HEK293 (cell line): ENCODE results near the gene UGT1A9.

Experiments
- CTCF ChIA-PET: fragments of 350-600 bp; formaldehyde crosslinking; extraction: SDS; loops from one replicate; lab custom pipeline; 2021; ENCODE audit warnings: antibody characterized with exemption; lab: Yijun Ruan, JAX
- POLR2A ChIA-PET: fragments of 300-600 bp; formaldehyde crosslinking; extraction: SDS; loops from one replicate; lab custom pipeline; 2020; ENCODE audit warnings: antibody characterized with exemption, inconsistent platforms; lab: Yijun Ruan, JAX
- H3K27ac ChIP-seq: fragments of 200-500 bp; sonication (Bioruptor generic); 2 replicates; pipeline ENCODE4 v1.5.1; 2014; ENCODE audit warnings: low read depth, low read length, control low read depth, inconsistent platforms; ENCODE audit errors: extremely low read depth
- H3K36me3 ChIP-seq, 2 experiments: fragments of 200-500 bp in 1 of 2; sonication (Bioruptor generic) in 1 of 2; 1 replicate in 1 of 2; 2 replicates in 1 of 2; pipeline ENCODE4 v1.5.1; 2014 to 2017; ENCODE audit warnings: inconsistent platforms in 2 of 2, low read length in 2 of 2; ENCODE audit not compliant: control insufficient read depth in 2 of 2, insufficient read depth in 1 of 2
- H3K4me1 ChIP-seq: fragments of 200-500 bp; sonication (Bioruptor generic); 2 replicates; pipeline ENCODE4 v1.5.1; 2014; ENCODE audit warnings: mild to moderate bottlenecking, low read length, inconsistent platforms; ENCODE audit not compliant: control insufficient read depth, insufficient read depth
- H3K4me3 ChIP-seq: 2 replicates; pipeline ENCODE4 v1.5.1; 2011; ENCODE audit warnings: low read depth, mild to moderate bottlenecking, control low read depth, low read length, moderate library complexity
- H3K9me3 ChIP-seq: fragments of 200-500 bp; sonication (Bioruptor generic); 2 replicates; pipeline ENCODE4 v1.5.1; 2014; ENCODE audit warnings: low read depth, low read length, inconsistent platforms; ENCODE audit not compliant: control insufficient read depth, insufficient read depth
- HIC1 ChIP-seq: fragments of 450-650 bp; formaldehyde crosslinking; IDR thresholded peaks from 2 replicates; pipeline ENCODE4 v1.5.1; 2016; ENCODE audit warnings: missing biosample characterization, missing genetic modification characterization
- SCRT2 ChIP-seq: fragments of 450-650 bp; formaldehyde crosslinking; IDR thresholded peaks from 2 replicates; pipeline ENCODE4 v1.5.1; 2016; ENCODE audit warnings: missing biosample characterization, missing genetic modification characterization
- ZBTB20 ChIP-seq: fragments of 450-650 bp; formaldehyde crosslinking; IDR thresholded peaks from 2 replicates; pipeline ENCODE4 v1.5.1; 2016; ENCODE audit warnings: missing biosample characterization, missing genetic modification characterization
- ZBTB6 ChIP-seq: fragments of 450-650 bp; formaldehyde crosslinking; IDR thresholded peaks from 2 replicates; pipeline ENCODE4 v1.5.1; 2017; ENCODE audit warnings: missing biosample characterization, missing genetic modification characterization
- ZFHX2 ChIP-seq: fragments of 450-650 bp; formaldehyde crosslinking; conservative IDR thresholded peaks from 2 replicates; pipeline ENCODE4 v1.5.1; 2016; ENCODE audit warnings: missing biosample characterization, missing genetic modification characterization
- ZNF112 ChIP-seq: fragments of 450-650 bp; formaldehyde crosslinking; IDR thresholded peaks from 2 replicates; pipeline ENCODE4 v1.5.0; 2017; ENCODE audit warnings: missing biosample characterization, missing genetic modification characterization
- ZNF140 ChIP-seq: fragments of 450-650 bp; formaldehyde crosslinking; IDR thresholded peaks from 2 replicates; pipeline ENCODE4 v1.5.1; 2016; ENCODE audit warnings: missing biosample characterization, missing genetic modification characterization
- ZNF292 ChIP-seq: fragments of 450-650 bp; formaldehyde crosslinking; IDR thresholded peaks from 2 replicates; pipeline ENCODE4 v1.5.1; 2016; ENCODE audit warnings: low read depth, missing biosample characterization, missing genetic modification characterization, borderline replicate concordance
- ZNF473 ChIP-seq: fragments of 450-650 bp; formaldehyde crosslinking; IDR thresholded peaks from 2 replicates; pipeline ENCODE4 v1.5.1; 2017; ENCODE audit warnings: missing biosample characterization, missing genetic modification characterization
- ZNF521 ChIP-seq: fragments of 450-650 bp; formaldehyde crosslinking; IDR thresholded peaks from 2 replicates; pipeline ENCODE4 v1.5.1; 2017; ENCODE audit warnings: missing biosample characterization, mild to moderate bottlenecking, missing genetic modification characterization
- ZNF549 ChIP-seq: fragments of 450-650 bp; IDR thresholded peaks from 2 replicates; pipeline ENCODE4 v1.5.1; 2018; ENCODE audit warnings: missing biosample characterization, missing genetic modification characterization, mild to moderate bottlenecking, inconsistent platforms, moderate library complexity
- ZNF624 ChIP-seq: fragments of 450-650 bp; formaldehyde crosslinking; IDR thresholded peaks from 2 replicates; pipeline ENCODE4 v1.5.1; 2017; ENCODE audit warnings: missing biosample characterization, missing genetic modification characterization
- ZNF701 ChIP-seq: fragments of 450-650 bp; formaldehyde crosslinking; IDR thresholded peaks from 2 replicates; pipeline ENCODE4 v1.5.1; 2016; ENCODE audit warnings: missing biosample characterization, missing genetic modification characterization
- ZNF747 ChIP-seq: fragments of 450-650 bp; formaldehyde crosslinking; IDR thresholded peaks from 2 replicates; pipeline ENCODE4 v1.5.1; 2016; ENCODE audit warnings: missing biosample characterization, missing genetic modification characterization
- ZNF791 ChIP-seq: fragments of 450-650 bp; formaldehyde crosslinking; IDR thresholded peaks from 2 replicates; pipeline ENCODE4 v1.5.1; 2016; ENCODE audit warnings: missing biosample characterization, missing genetic modification characterization
- TF ChIP-seq, protein P1 (sequence below): fragments of 450-650 bp; formaldehyde crosslinking; IDR thresholded peaks from 2 replicates; pipeline ENCODE4 v1.5.1; 2017; ENCODE audit warnings: missing biosample characterization, missing genetic modification characterization

UGT1A9 gene

DNA sequence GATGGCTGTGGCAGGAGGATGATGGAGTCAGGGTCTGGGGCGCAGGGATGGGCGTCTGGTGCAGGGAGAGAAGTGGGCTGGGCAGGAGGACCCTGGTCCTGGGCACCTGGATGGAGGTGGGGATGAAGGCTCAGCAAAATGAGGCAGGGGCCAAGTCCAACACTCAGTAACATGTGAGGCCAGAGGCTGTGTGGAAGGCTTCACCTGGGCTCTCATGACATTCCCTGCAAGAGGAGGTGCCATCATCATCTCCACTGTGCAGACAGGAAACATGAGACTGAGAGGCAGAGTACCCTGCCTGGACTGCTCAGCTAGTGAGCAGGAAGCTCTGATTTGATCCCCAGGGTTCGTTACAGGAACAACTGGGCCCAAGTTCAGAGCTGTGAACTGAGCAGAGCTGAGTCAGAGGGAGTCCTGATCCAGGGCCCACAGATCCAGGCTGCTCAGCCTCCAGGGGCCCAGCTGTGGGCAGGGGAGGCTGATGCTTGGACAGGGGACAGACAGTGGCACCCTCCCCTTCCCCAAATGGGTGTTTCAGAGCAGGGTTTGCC lies 145.7 kb downstream of the UGT1A9 start:
- TF ChIP-seq ZNF701 (tag by site-specific recombination) (no peak), ZNF521 (tag by site-specific recombination) (no peak), HIC1 (tag by site-specific recombination) (no peak), ZNF747 (tag by site-specific recombination) (no peak), ZNF549 (no peak), ZBTB6 (tag by site-specific recombination) (no peak)
- TF ChIP-seq, all 188 proteins: peak for 0
- CTCF ChIA-PET = interaction anchor here (1.1 kb wide), 1 partner anchor 764 kb away, joined by 3 read pairs; no protein-coding TSS in a partner anchor
- H3K4me3 ChIP-seq = no peak overlapping the region
- no peaks in the 10 kb centered on the region for H3K9me3 ChIP-seq
- H3K4me1 ChIP-seq = peaks cover 5% of the 10 kb centered on the region; the same call in 1 of the 2 replicates
- POLR2A ChIA-PET = no interaction called here
- no peaks in the 10 kb centered on the region for H3K36me3 ChIP-seq
- no peak overlapping the region for H3K27ac ChIP-seq

DNA sequence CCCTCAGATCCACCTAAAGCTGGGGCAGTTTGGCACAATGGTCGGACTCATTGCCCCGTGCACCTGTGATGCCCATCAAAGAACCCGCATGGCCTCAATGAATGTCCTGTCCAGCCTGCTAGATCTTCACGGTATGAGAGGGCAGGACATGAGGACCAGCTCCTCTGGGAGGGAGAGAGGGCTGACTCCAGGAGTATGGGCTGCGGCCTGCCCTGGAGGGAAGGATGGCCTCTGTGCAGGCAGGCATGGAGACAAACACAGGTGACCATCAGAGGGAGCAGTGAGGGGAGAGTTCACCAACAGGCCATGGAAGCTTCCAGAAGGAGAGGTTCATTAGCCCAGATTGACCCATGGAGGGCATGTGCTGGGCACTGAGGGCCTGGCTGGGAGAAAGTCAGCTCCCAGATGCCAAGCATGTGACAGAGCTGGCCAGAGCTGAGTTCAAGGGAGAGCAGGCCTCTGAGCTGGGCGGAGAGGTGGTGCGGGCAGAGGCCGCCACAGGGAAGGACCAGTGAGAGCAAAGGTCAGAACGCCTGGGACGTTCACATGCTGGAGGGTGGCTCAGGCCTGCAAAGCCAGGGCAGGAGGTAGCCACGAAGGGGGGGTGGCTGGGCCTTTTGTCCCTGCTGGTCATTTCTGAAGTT lies 146.4 kb downstream of the UGT1A9 start:
- no peak overlapping the region for H3K4me3 ChIP-seq
- TF ChIP-seq ZBTB20 (tag by site-specific recombination) = no peak
- no peak for TF ChIP-seq ZNF473 (tag by site-specific recombination)
- TF ChIP-seq ZNF624 (tag by site-specific recombination) = no peak
- TF ChIP-seq ZNF112 (tag by site-specific recombination) = no peak
- TF ChIP-seq, protein P1, sequence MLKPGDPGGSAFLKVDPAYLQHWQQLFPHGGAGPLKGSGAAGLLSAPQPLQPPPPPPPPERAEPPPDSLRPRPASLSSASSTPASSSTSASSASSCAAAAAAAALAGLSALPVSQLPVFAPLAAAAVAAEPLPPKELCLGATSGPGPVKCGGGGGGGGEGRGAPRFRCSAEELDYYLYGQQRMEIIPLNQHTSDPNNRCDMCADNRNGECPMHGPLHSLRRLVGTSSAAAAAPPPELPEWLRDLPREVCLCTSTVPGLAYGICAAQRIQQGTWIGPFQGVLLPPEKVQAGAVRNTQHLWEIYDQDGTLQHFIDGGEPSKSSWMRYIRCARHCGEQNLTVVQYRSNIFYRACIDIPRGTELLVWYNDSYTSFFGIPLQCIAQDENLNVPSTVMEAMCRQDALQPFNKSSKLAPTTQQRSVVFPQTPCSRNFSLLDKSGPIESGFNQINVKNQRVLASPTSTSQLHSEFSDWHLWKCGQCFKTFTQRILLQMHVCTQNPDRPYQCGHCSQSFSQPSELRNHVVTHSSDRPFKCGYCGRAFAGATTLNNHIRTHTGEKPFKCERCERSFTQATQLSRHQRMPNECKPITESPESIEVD (tag by site-specific recombination) = no peak
- TF ChIP-seq ZNF791 (tag by site-specific recombination) = no peak
- no peak for TF ChIP-seq SCRT2 (tag by site-specific recombination)
- TF ChIP-seq ZNF140 (tag by site-specific recombination) = no peak
- no peak for TF ChIP-seq ZFHX2 (tag by site-specific recombination)
- TF ChIP-seq ZNF292 (tag by site-specific recombination) = no peak
- H3K9me3 ChIP-seq = no peaks in the 10 kb centered on the region
- H3K27ac ChIP-seq = no peak overlapping the region
- H3K4me1 ChIP-seq = peaks cover 5% of the 10 kb centered on the region; the same call in 1 of the 2 replicates
- H3K36me3 ChIP-seq = no peaks in the 10 kb centered on the region
- CTCF ChIA-PET = interaction anchor here (1.1 kb wide), 1 partner anchor 765 kb away, joined by 3 read pairs; no protein-coding TSS in a partner anchor
- POLR2A ChIA-PET = no interaction called here
